Uterus (tissue), 2 donors: ENCODE data around the gene CLDN20.

Experiments
- POLR2A ChIP-seq, 2 donors: fragments of 450-650 bp; IDR thresholded peaks; one replicate each; pipeline ENCODE4 v1.6.1; 2016; ENCODE audit warnings: antibody characterized with exemption in 2 of 2, mild to moderate bottlenecking in 1 of 2, moderate library complexity in 1 of 2
- TF ChIP-seq, protein P1 (sequence below), 4 experiments: fragments of 200-600 bp in 2 of 4; fragments of 450-650 bp in 2 of 4; sonication (generic) in 2 of 4; IDR thresholded peaks; one replicate each; pipeline ENCODE4 v1.5.1; 2016 to 2019; ENCODE audit warnings: antibody characterized with exemption in 4 of 4, mild to moderate bottlenecking in 2 of 4, moderate library complexity in 1 of 4

- TF ChIP-seq POLR2A (IDR thresholded peaks at IDR 0.05), result no peak
- TF ChIP-seq, protein P1, sequence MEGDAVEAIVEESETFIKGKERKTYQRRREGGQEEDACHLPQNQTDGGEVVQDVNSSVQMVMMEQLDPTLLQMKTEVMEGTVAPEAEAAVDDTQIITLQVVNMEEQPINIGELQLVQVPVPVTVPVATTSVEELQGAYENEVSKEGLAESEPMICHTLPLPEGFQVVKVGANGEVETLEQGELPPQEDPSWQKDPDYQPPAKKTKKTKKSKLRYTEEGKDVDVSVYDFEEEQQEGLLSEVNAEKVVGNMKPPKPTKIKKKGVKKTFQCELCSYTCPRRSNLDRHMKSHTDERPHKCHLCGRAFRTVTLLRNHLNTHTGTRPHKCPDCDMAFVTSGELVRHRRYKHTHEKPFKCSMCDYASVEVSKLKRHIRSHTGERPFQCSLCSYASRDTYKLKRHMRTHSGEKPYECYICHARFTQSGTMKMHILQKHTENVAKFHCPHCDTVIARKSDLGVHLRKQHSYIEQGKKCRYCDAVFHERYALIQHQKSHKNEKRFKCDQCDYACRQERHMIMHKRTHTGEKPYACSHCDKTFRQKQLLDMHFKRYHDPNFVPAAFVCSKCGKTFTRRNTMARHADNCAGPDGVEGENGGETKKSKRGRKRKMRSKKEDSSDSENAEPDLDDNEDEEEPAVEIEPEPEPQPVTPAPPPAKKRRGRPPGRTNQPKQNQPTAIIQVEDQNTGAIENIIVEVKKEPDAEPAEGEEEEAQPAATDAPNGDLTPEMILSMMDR (IDR thresholded peaks at IDR 0.05), result no peak
Measured at GRCh38 chr6:155227046-155227445, 36.8 kb upstream of the CLDN20 start.
